NOMO-1 treated with dmso at 0.1 percent for 144 hours (cell line): ENCODE results near the gene USF3.
"Not testable (repeated sequence)": the region's sequence is repeated elsewhere in the genome, so short reads cannot be mapped to it uniquely, and the experiment has no call there.

Source experiments
- DNase-seq: peaks from one replicate; lab custom pipeline; 2025; ENCODE audit not compliant: unreplicated experiment; lab: John Stamatoyannopoulos, UW

The USF3 gene

GRCh38 chr3:113659101-113659541, 37.3 kb downstream of the USF3 start:
- DNase-seq, result no peak

DNA sequence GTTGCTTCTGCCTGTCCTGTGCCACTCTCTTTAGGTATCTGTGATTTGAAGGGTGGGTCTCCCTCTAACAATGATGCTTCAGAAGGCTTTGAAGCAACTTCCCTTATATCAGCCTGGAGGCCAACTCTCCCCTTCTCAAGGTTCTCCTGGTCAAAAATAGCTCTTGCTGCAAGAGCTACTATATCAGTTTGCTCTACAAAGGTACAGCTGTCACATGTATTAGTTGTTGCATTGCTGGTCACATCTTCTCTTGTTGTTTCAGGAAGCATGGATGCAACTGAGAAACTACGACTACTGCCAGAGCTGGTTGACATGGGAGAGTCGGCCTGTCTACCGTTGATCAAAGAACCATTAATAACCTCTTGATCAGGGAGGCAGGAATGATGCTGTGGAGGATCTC, 38.3 kb downstream of the USF3 start:
- DNase-seq, result no peak

DNA sequence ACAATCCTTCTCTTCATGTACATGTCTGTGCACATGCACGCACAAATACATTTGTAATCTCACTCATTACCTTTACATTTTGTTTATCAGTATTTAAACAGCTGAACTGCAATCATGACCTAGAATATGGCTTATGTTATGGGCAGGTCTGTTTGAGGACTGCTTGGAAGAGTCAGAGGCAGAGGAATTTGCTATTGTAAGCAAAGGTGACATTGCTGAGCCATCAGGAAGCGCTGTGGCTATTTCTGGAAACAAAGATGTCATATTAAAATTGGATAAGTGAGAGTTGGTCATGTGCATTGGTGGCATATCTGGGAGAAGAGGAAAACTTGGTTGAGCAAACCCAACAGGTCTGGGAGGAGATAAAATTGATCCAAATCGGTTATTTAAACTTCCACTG, 41.6 kb downstream of the USF3 start:
- DNase-seq, result no peak

GRCh38 chr3:113654310-113654709, 42.1 kb downstream of the USF3 start:
- no peak for DNase-seq

GRCh38 chr3:113649174-113649845, 47.1 kb downstream of the USF3 start:
- no peak for DNase-seq

GRCh38 chr3:113648524-113648923, 47.9 kb downstream of the USF3 start:
- no peak for DNase-seq

GRCh38 chr3:113643583-113643982, 52.9 kb downstream of the USF3 start:
- no peak for DNase-seq

DNA sequence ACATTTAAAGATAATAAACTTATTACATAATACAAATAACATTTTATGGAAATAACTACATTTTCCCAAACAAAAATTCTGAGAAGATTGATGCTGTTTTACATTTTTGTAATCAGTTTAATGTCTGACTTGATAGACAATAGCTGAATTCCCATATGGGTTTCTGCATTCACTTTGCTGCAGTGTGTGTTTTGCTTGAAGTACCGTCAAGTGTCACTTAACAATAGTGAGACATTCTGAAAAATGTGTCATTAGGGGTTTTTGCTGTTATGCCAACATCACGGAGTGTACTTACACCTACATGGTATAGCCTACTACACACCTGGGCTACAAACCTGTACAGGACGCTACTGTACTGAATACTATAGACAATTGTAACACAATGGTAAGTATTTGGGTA, 57.5 kb downstream of the USF3 start:
- DNase-seq, result no peak

DNA sequence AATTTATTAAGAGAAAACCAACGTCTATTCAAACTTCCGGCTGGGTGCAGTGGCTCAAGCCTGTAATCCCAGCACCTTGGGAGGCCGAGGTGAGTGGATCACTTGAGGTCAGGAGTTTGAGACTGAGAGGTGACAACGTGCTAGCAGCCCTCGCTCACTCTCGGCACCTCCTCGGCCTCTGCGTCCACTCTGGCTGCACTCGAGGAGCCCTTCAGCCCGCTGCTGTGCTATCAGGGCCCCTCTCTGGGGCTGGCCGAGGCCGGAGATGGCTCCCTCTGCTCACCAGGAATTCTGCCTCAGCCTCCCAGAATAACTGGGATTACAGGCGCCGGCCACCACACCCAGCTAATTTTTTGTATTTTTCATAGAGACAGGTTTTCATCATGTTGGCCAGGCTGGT, 58.7 kb downstream of the USF3 start:
- DNase-seq, result no peak

DNA sequence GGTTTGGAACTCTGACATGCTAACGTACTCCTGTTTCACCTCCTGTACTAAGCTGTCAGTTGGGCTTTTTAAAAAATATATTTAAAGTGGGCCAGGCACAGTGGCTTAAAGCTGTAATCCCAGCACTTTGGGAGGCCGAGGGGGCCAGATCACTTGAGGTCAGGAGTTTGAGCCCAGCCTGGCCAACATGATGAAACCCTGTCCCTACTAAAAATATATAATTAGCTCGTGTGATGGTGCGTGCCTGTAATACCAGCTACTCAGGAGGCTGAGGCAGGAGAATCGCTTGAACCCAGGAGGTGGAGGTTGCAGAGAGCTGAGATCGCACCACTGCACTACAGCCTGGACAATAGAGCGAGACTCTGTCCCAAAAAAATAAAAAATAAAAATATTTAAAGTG, 60.4 kb downstream of the USF3 start:
- DNase-seq, result not testable (repeated sequence)

DNA sequence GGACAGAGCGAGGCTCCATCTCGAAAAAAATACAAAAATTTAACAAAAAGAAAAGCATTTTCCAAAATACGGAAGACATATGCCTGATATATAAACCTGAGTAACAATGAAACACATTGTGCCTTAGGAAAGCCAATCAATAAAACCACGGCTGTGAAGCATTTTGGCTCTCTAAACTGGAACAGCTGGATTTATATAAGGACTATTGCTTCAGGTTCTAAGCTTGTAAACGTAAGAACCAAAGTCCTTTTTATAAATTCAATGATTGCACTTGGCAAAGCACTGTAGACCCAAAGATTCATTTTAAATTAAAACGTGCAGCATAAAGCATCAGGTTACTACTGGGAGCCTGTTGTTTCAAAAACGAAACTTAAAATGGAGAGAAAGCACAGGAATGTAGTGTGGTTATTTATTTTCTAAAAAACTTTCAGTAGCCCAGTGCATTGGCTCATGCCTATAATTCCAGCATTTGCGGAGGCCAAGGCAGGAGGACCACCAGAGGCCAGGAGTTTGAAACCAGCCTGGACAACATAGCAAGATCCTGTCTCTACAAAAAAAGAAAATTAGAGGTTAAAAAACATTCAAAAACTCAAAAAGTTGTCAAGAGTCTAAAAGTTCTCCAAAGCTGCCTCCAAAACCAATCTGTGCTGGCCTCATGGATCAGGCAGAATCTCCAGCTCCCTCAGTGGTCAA, 61.5 kb downstream of the USF3 start:
- DNase-seq, result no peak

DNA sequence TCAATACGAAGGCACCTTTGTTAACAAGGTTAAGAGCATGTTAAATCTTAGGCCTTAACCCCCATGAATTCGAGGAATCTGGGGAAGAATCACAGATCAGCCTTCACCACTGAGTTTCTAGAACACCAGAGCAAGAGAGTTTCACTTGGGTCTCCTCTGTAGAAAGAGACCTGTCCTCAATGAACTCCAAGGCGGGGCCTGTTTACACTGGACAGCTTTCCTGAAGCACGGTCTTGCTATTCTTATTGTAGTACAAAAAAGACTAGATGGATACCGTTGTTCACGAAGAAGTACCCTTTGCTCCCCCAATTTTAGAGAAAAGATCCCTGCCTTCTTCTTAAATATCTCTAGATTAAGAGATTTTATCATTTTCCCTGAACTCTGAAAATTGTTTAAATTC, 64.9 kb downstream of the USF3 start:
- no peak for DNase-seq

- DNase-seq, result peak; percentile 11
These were observed 65.4 kb downstream of the USF3 start for GRCh38 chr3:113630956-113631542.

DNA sequence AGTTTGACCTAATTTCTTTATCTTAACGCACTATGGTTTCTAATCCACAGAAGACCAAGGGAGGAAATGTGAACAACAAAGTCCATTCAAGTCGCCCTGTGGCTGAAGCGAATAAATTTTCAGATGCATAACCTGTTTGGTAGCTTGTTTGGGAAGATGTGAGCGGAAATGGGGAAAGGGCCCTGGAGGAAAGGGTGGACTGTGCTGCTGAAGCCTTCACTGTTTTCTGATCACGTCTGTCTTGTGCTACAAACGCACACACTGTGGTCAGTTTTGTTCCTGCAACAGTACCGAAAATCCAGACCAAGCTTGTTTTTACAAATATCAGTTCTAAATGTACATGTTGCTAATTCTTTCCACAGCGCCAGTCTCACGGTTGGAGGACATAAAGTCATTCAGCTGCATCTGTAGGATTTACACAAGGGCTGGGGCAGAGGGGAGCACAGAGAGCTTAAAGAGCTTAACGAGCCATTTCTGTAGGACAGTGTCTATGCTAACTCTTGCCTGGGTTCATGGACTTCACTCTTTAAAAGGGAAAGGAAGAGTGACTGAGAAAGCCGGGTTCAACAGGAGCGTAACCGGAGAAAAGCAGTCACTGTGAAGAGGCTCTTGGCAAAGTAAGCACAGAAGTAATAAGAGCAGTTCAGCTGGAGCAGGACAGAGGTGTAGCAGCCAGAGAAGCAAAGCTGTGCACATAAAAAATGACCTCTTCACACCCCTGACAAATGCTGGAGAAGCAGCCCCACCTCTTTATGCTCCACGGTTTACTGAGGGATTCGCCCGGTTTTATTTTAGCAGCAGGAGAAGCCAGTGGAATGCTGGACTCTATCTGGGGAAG, 66.6 kb downstream of the USF3 start:
- no peak for DNase-seq

DNA sequence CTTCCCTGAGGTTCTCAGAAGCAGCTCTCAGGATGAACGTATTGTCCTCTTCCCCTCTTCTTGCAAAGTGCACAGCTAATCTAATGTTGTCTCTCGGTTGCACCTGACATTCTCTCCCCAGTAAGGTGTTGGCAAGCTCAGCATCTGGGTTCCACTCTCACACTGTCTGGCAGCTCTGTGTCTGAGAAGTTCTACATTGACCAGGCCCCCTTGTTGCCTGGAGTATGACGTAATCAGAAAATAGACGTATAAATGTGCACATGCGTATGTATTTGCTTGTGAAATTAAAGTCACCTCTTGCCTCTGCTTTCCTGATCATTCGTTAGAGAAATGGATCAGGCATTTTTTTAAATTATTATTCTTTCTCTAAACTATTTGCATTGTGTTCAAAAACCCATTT, 67.7 kb downstream of the USF3 start:
- no peak for DNase-seq

GRCh38 chr3:113628316-113628715, 68.1 kb downstream of the USF3 start:
- no peak for DNase-seq

DNA sequence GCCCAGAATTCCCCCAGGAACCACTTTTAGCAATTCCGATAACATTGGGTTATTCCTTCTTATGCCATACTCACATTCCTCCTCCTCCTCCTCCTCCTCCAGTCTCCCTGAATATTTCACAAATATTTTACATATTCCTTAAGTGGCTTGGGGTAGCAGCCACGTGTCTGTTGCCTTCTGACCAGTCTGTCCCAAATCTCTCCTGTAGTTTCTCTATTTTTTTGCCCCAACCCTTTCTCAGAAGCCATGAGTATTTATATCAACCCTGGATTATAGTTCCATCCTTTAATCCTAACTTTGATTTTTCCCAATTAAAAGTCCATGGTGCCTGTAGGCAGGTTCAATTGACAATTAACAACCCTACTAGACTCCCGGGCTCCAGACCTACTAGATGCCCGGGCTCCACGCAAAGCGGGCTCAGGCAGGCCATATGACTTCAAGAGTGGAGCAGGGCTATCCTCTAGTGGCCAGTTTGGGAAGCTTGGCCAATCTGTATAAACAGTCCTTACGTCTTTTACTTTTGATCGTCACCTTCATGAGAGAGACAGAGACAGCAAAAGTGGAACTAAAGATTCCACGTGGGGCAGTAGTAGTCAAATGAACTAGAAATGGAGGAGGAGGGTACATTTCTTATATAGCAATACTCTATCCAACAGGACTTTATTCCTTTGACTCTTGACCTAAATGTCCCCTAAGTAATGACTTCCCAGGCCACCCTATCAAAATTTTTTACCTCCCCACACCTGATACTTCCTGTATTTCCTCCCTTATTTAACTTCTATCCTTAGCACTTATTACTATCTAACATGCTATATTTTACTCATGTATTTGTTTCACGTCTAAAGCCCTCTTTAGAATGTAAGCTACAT, 69.7 kb downstream of the USF3 start:
- peak; percentile 74 for DNase-seq

- DNase-seq, result peak; percentile 27
These were observed 70.6 kb downstream of the USF3 start for GRCh38 chr3:113625834-113626233.

DNA sequence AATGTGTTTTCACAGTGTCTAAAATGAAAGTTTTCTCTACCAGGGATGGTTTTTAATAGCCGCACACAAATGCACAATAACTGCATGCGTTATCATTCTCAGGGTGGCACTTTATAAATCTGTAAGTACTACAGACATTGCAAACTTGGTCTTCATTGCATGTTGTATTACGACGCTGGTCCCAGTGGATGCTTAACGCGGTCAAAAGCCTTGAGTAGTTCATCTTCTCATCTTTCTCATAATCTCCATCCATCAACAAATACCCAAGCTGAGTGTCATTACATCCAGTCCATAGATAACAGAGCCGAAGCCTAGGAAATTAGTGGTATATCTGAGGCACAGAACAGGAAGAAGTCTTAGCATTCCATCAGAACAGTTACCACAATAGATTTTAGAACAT, 72.6 kb downstream of the USF3 start:
- no peak for DNase-seq

DNA sequence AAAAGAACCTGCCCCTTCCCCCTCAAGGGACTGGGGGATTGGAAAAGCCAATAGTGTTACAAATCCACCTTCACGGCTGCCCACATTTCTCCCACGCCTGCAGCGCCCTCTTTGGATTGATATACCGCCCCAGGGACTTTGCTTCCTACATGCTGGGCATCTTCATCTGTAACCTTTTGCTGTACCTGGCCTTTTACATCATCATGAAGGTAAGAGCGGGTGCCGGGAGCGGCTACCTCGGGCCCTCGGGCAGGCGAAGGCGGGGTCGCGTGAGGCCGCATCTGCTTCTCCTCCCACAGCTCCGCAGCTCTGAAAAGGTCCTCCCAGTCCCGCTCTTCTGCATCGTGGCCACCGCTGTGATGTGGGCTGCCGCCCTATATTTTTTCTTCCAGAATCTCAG, 73.1 kb downstream of the USF3 start:
- no peak for DNase-seq

DNA sequence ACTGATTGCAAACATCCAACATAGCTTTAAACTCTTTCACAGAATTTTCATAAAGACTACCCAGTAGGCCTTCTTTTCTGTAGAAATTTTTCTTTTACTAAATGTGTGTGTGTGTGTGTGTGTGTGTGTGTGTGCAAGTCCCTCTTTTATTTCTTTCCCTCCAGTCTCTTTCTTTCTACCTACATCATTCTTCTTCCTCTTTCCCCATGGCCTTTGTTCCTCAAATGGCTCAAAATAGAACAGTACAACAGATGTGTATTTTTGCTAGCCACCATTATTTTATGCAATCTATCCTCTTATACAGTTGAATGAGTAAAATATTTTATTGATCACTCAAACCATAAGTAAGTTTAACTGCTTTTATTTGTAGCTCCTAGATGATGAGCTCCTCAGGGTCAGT, 76.4 kb downstream of the USF3 start:
- DNase-seq, result peak; percentile 68
